ENCODE results near the gene SALL2.
"Not testable (repeated sequence)": the region's sequence is repeated elsewhere in the genome, so short reads cannot be mapped to it uniquely, and the experiment has no call there.

Gene SALL2

DNA sequence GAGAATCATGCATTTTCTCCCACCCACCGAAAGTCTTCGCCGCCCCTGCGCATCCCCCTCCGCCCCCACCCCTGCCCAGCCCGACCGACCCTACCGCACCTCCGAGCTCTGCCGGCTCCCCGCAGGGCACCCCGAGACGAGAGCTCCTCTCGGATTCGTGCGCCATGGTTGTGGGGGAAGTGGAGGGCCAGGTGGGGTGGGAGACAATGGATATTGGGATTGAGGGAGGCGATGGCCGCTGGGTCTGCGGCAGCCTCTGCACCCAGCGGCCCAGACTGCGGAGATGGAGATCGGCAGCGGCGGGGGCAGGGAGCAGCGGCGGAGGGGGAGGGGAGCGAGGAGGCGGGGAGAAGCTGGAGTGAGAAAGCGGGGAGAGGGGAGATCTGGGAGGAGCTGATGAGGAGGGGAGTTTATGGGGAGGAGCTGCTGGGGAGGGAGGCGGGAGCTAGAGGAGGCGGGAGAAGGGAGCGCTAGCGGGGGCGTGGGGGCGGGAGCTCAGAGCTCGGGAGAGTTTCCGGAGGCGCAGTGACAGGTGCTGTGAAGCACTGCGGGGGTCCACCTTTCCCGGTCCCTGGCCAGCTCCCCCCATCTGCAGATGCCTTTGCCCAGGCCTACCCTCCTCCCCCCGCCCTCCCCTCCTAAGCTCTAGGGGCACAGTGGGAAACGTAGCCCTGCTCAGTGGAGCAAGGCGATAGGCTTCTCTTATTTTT is at the start of gene SALL2:
SALL2 (minus strand) TSS at position 385 of the 710 bp plus-strand sequence; CDS start at position 166, 219 bp downstream.
- FAIRE-seq (no peak), DNase-seq (ENCODE audit: insufficient read length, low spot score) (peak; percentile 60)

DNA sequence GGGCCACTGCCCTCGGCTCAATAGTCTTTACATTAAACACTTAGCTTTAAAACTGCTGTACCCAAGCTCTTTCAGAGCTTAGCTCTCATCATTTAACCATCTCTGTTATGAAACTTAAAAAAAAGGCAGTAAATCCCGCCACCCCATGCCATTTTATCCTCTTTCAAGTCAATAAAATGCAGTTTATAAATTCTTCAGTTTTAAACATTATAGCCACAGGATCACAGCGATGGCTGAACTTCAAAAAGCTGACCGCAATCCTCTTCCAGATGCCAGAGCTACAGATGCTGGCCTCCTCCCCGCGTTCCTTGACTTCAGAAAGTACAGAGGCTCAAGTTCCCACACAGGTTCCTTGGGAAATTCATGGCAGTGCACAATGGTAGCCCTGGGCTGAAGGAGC is 49.5 kb upstream of the SALL2 start:
- no peak for DNase-seq (ENCODE audit: insufficient read length, low spot score)
- FAIRE-seq, result no peak

GRCh38 chr14:21572604-21573003 is 46.5 kb upstream of the SALL2 start:
- FAIRE-seq, result no peak
- DNase-seq (ENCODE audit: insufficient read length, low spot score), result no peak

- FAIRE-seq (no peak), DNase-seq (ENCODE audit: insufficient read length, low spot score) (no peak)
Observed at GRCh38 chr14:21558703-21559170, 32.6 kb upstream of the SALL2 start.

- FAIRE-seq (no peak), DNase-seq (ENCODE audit: insufficient read length, low spot score) (peak; percentile 64)
Observed at GRCh38 chr14:21557084-21557901, 31.1 kb upstream of the SALL2 start.

DNA sequence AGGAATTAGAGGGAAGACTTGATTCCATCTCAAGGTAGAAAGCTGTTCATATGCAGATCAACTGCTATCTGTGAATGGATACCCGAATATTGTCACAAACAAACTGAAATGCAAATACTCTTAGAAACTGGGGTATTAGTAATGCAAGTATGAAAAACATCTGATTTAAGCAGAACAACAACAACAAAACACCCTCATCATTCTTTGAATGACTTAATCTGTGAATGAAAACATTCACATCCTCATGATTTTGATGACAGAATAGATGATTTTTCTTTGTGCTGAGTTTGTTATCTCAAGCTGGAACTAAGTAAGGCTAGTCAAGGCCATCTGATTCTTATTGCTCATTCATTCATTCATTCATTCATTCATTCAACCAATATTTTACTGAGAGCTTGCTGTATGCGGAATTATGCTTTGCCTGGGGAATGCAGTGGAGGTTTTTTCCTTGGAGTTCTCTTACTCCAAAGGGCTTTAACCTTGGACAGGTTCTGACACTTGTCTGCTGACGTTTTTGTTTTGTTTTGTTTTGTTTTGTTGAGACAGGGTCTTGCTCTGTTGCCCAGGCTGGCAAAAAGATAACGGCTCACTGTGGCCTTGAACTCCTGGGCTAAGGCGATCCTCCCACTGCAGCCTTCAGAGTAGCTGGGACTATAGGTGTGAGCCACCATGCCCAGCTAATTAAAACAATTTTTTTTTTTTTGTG is 30.4 kb upstream of the SALL2 start:
- FAIRE-seq (no peak), DNase-seq (ENCODE audit: insufficient read length, low spot score) (no peak)

- DNase-seq (ENCODE audit: insufficient read length, low spot score), result no peak
- FAIRE-seq, result no peak
Observed at GRCh38 chr14:21553266-21553665, 27.1 kb upstream of the SALL2 start.

- not testable (repeated sequence) for FAIRE-seq; DNase-seq (ENCODE audit: insufficient read length, low spot score)
Observed at GRCh38 chr14:21544588-21544987, 18.4 kb upstream of the SALL2 start.

GRCh38 chr14:21543963-21544362 is 17.8 kb upstream of the SALL2 start:
- DNase-seq (ENCODE audit: insufficient read length, low spot score) (no peak), FAIRE-seq (no peak)

DNA sequence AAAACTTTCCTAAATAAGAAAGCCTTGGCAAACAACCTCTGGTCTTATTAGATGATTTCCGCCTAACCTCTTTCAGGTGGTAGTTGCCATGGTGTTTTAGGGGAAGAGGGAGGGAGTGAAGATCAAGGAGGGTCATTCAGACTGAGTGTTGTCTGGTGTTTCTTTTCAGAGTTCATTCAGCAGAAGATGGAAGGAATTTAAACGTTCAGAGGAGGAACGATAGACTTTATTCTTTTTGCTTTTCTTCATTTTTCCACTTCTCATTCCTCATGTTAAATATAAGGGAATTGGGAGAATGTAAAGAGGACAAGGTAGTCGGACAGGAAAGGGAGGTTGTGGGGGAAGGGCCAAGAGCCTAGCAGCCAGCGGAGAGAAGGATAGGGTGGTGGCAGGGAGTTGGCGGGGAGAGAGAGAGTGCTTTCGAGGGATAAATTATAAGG is 17.4 kb upstream of the SALL2 start:
- DNase-seq (ENCODE audit: insufficient read length, low spot score) (no peak), FAIRE-seq (no peak)

DNA sequence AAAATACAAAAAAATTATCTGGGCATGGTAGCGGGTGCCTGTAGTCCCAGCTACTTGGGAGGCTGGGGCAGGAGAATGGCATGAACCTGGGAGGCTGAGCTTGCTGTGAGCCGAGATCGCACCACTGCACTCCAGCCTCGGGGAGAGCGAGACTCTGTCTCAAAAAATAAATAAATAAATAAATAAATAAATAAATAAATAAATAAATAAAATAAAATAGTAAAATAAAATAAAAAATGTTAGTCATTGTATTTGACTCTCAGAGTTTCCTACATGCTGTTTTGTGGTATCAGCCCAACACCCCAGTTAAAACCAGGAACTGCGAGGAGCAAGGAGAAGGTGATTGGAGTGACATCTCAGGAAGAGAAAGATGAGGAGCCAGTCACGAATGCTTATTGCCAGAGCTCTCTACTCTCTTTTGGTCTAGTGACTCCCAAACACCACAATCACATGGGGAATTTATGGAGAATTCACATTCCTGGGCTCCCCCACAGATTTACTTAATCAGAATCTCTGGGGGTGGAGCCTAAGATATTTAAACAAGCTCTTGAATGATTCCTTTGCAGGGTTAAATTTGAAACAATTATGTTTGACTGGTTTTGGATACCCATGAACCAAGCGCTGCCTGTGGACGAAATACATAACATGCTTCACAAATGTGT is 15.4 kb upstream of the SALL2 start:
- FAIRE-seq, result no peak
- DNase-seq (ENCODE audit: insufficient read length, low spot score), result no peak

DNA sequence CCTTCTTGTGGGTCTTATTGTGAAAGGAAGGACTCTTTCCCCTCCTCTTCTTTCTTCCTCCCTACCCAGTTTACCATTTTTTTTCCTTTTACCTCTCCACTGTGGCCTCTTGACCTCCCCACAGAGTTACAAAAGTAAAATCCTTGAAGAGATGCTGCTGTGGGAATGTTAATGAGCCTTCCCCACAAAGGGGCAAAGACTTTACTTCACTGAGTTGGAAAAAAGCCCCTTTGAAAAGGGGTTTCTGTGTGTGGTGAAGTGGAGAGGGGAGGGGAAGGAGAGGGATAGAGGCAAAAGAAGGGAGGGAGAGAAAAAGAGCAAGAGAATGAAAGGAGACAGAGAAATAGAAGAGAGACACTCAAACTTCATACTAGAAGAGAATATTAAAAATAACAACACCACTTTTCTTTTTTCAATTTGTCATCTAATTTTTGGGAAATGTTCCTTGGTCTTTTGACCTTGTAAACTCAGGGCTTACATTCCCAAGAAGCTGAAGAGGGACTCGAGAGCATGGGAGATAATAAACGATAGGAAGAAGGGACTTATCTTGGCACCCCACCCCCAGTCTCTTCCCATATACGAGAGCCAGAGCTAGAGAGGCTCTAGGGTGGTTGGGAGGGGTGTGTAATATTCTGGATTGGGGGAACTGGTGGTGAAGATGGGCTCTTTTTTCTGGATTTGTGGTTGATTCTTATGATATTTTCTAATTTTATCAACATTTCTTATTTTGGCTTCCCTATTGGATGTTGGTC is 13.2 kb upstream of the SALL2 start:
- FAIRE-seq, result no peak
- DNase-seq (ENCODE audit: insufficient read length, low spot score), result no peak

DNA sequence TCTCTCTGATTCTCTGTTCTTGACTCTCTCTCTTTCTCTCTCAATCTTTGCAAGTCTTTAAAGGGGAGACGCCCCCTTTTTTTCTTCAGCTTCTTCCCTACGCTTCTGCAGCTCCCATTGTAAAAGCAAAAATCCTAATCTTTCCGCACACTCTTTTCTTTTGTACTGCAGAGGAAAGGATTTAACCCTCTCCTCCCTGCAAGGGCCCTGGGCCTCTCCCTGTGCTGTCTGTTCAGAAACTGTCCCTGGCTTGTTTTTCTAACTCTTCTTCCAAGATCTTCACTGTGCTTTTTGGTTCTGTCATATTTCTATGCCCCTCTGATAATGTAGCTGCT is 10.9 kb upstream of the SALL2 start:
- FAIRE-seq, result no peak
- DNase-seq (ENCODE audit: insufficient read length, low spot score), result no peak

GRCh38 chr14:21536418-21537089 is 10.4 kb upstream of the SALL2 start:
- DNase-seq (ENCODE audit: insufficient read length, low spot score) (no peak), FAIRE-seq (no peak)

- FAIRE-seq (no peak), DNase-seq (ENCODE audit: insufficient read length, low spot score) (no peak)
Observed at GRCh38 chr14:21535545-21536417, 9.6 kb upstream of the SALL2 start.

- DNase-seq (ENCODE audit: insufficient read length, low spot score) (no peak), FAIRE-seq (no peak)
Observed at GRCh38 chr14:21534576-21534975, 8.4 kb upstream of the SALL2 start.

DNA sequence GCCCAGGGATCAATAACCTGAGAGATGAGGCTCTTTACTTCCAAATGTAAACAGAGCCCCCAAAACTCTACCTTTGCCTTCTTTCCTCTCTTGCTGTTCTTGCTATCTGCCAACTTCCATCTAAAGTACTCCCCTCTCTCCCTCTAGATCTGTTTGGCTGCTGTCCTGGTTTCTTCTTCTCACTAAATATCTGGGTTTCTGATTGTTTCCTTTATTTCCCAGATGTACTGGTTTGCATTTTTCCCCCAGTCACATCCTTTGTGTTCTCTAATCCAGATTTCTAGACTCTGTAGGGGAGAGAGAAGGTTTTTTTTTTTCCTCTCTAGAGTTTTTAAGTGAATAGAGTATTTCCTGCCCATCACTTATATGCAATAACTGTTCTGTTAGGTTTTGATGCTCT is 7.1 kb upstream of the SALL2 start:
- DNase-seq (ENCODE audit: insufficient read length, low spot score) (no peak), FAIRE-seq (no peak)

GRCh38 chr14:21529515-21529914 is 3.4 kb upstream of the SALL2 start:
- no peak for FAIRE-seq
- no peak for DNase-seq (ENCODE audit: insufficient read length, low spot score)

Measured in HTR-8/SVneo (cell line).